Measurements from ENCODE around the gene ICA1L.

Gene ICA1L

GRCh38 chr2:202821206-202822160, 50.1 kb downstream of the ICA1L start:
- in situ Hi-C loops (cut with HindIII; ENCODE audit: low sequenced_read_pairs) = no loop called here
- no peak overlapping the region for H3K4me3 ChIP-seq (ENCODE audit: low read depth, low read length)
- no peak for DNase-seq (ENCODE audit: low read depth)
- no peak for TF ChIP-seq CTCF (IDR thresholded peaks at IDR 0.05; ENCODE audit: low read depth, low read length, missing control alignments)

- in situ Hi-C loops (cut with HindIII; ENCODE audit: low sequenced_read_pairs) = no loop called here
- no peak for TF ChIP-seq CTCF (IDR thresholded peaks at IDR 0.05; ENCODE audit: low read depth, low read length, missing control alignments)
Measured at GRCh38 chr2:202818321-202818720, 53.2 kb downstream of the ICA1L start.

DNA sequence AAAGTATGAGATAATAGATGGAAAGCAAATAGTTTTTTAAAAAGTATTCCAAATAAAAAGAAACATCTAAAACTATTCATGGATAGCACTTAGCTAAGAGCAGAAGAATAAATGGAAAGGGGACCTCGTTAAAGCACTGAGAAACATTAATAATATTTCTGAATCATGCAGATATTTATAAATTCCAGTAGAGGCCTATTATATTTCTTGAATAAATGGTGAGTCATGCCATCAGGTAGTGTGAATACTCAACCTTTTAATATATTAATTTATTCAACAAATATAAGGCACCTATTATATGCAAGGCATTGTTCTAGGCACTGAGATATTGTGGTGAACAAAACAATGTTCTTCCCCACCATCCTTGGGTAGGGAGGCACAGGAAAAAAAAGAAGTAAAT, 53.8 kb downstream of the ICA1L start:
- no peak for DNase-seq (ENCODE audit: low read depth)
- H3K4me3 ChIP-seq (ENCODE audit: low read depth, low read length) = no peak overlapping the region
- TF ChIP-seq CTCF (IDR thresholded peaks at IDR 0.05; ENCODE audit: low read depth, low read length, missing control alignments) = no peak
- in situ Hi-C loops (cut with HindIII; ENCODE audit: low sequenced_read_pairs) = no loop called here

More at GRCh38 chr2:202818321-202818720, 53.2 kb downstream of the ICA1L start:
- no peak for DNase-seq (ENCODE audit: low read depth)
- no peak overlapping the region for H3K4me3 ChIP-seq (ENCODE audit: low read depth, low read length)

DNA sequence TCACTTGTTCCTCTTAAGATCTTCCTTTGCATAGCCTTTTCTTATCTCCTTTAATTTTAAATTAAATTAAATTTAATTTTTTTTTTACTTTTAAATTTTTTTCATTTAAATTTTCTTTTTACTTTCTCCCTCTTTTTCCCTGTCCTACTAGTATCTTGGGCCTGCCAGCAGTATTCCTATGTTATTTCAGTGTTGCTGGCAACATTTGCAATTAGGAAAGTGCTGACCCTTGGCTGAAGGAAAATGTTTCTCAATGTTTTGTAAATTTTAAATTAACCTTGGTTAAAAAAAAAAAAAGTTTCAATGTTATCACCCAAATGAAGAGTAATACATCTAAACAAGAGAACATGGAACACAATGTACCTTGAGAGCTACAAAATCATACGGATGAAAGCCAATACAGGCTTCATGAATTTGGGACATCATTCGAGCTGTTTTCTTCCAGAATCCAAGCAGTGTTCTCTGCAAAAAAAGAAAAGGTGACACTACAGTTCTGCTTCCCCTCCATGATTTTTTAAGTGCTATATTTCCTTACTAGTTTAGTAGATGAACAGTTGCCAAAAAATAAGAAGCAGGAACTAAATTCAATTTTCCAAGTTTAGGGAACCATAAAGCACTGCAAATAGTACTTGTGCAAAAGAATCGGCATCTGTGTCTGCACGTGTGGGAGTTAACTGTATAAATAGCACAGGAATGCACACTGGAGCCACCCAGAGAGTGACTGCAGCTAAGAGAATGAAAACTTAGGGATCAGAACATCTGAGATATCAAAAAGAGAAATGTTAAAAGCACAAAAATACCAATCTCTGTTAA, 55.8 kb downstream of the ICA1L start:
- no peak overlapping the region for H3K4me3 ChIP-seq (ENCODE audit: low read depth, low read length)
- no peak for TF ChIP-seq CTCF (IDR thresholded peaks at IDR 0.05; ENCODE audit: low read depth, low read length, missing control alignments)
- DNase-seq (ENCODE audit: low read depth) = no peak
- in situ Hi-C loops (cut with HindIII; ENCODE audit: low sequenced_read_pairs) = no loop called here

DNA sequence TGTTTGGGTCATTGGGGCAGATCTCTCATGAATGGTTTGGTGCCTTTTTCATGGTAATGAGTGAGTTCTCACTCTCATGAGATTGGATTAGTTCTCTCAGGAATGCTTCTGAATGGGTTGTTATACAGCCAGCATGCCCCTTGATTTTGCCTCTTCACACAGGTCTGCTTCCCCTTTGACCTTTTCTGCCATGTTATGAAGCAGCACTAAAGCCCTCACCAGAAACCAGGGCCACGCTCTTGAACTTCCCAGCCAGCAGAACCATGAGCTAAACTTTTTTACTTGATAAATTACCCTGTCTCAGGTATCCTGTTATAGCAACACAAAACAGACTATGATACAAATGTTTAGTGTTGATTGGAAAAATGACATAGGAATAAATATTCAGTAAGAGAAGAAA, 57.3 kb downstream of the ICA1L start:
- in situ Hi-C loops (cut with HindIII; ENCODE audit: low sequenced_read_pairs) = no loop called here

More for the DNA sequence above, 57.3 kb downstream of the ICA1L start:
- no peak for TF ChIP-seq CTCF (IDR thresholded peaks at IDR 0.05; ENCODE audit: low read depth, low read length, missing control alignments)
- no peak overlapping the region for H3K4me3 ChIP-seq (ENCODE audit: low read depth, low read length)
- no peak for DNase-seq (ENCODE audit: low read depth)

Data from astrocyte of the cerebellum (primary cell).